HEK293 (cell line): ENCODE measurements around the gene CD40.

Source experiments
- CTCF ChIA-PET: fragments of 350-600 bp; formaldehyde crosslinking; extraction: SDS; loops from one replicate; lab custom pipeline; 2021; ENCODE audit warnings: antibody characterized with exemption; lab: Yijun Ruan, JAX
- POLR2A ChIA-PET: fragments of 300-600 bp; formaldehyde crosslinking; extraction: SDS; loops from one replicate; lab custom pipeline; 2020; ENCODE audit warnings: antibody characterized with exemption, inconsistent platforms; lab: Yijun Ruan, JAX
- H3K27ac ChIP-seq: fragments of 200-500 bp; sonication (Bioruptor generic); 2 replicates; pipeline ENCODE4 v1.5.1; 2014; ENCODE audit warnings: low read depth, low read length, control low read depth, inconsistent platforms; ENCODE audit errors: extremely low read depth
- H3K36me3 ChIP-seq, 2 experiments: fragments of 200-500 bp in 1 of 2; sonication (Bioruptor generic) in 1 of 2; 1 replicate in 1 of 2; 2 replicates in 1 of 2; pipeline ENCODE4 v1.5.1; 2014 to 2017; ENCODE audit warnings: inconsistent platforms in 2 of 2, low read length in 2 of 2; ENCODE audit not compliant: control insufficient read depth in 2 of 2, insufficient read depth in 1 of 2
- H3K4me1 ChIP-seq: fragments of 200-500 bp; sonication (Bioruptor generic); 2 replicates; pipeline ENCODE4 v1.5.1; 2014; ENCODE audit warnings: mild to moderate bottlenecking, low read length, inconsistent platforms; ENCODE audit not compliant: control insufficient read depth, insufficient read depth
- H3K4me3 ChIP-seq: 2 replicates; pipeline ENCODE4 v1.5.1; 2011; ENCODE audit warnings: low read depth, mild to moderate bottlenecking, control low read depth, low read length, moderate library complexity
- H3K9me3 ChIP-seq: fragments of 200-500 bp; sonication (Bioruptor generic); 2 replicates; pipeline ENCODE4 v1.5.1; 2014; ENCODE audit warnings: low read depth, low read length, inconsistent platforms; ENCODE audit not compliant: control insufficient read depth, insufficient read depth
- GLIS1 ChIP-seq: fragments of 450-650 bp; formaldehyde crosslinking; IDR thresholded peaks from 2 replicates; pipeline ENCODE4 v1.5.1; 2016; ENCODE audit warnings: missing biosample characterization, missing genetic modification characterization
- KLF7 ChIP-seq: fragments of 450-650 bp; formaldehyde crosslinking; IDR thresholded peaks from 2 replicates; pipeline ENCODE4 v1.5.1; 2016; ENCODE audit warnings: missing biosample characterization, missing genetic modification characterization, borderline replicate concordance
- KLF8 ChIP-seq: fragments of 450-650 bp; formaldehyde crosslinking; IDR thresholded peaks from 2 replicates; pipeline ENCODE4 v1.5.1; 2016; ENCODE audit warnings: missing biosample characterization, missing genetic modification characterization
- MYNN ChIP-seq: fragments of 450-650 bp; formaldehyde crosslinking; IDR thresholded peaks from 2 replicates; pipeline ENCODE4 v1.5.1; 2016; ENCODE audit warnings: missing biosample characterization, missing genetic modification characterization, borderline replicate concordance
- SP2 ChIP-seq: fragments of 450-650 bp; formaldehyde crosslinking; IDR thresholded peaks from 2 replicates; pipeline ENCODE4 v1.5.1; 2016; ENCODE audit warnings: missing biosample characterization, missing genetic modification characterization
- TCF7L2 ChIP-seq: IDR thresholded peaks from 2 replicates; pipeline ENCODE4 v1.6.1; 2011; ENCODE audit warnings: low read depth, mild to moderate bottlenecking, inconsistent platforms, low read length, moderate library complexity, borderline replicate concordance
- ZBTB17 ChIP-seq: fragments of 450-650 bp; formaldehyde crosslinking; IDR thresholded peaks from 2 replicates; pipeline ENCODE4 v1.5.1; 2016; ENCODE audit warnings: missing biosample characterization, missing genetic modification characterization
- ZBTB20 ChIP-seq: fragments of 450-650 bp; formaldehyde crosslinking; IDR thresholded peaks from 2 replicates; pipeline ENCODE4 v1.5.1; 2016; ENCODE audit warnings: missing biosample characterization, missing genetic modification characterization
- ZBTB7A ChIP-seq: fragments of 450-650 bp; formaldehyde crosslinking; IDR thresholded peaks from 2 replicates; pipeline ENCODE4 v1.5.1; 2016; ENCODE audit warnings: low read depth, missing biosample characterization, missing genetic modification characterization
- ZFP3 ChIP-seq: fragments of 450-650 bp; formaldehyde crosslinking; IDR thresholded peaks from 2 replicates; pipeline ENCODE4 v1.5.1; 2016; ENCODE audit warnings: low read depth, missing biosample characterization, missing genetic modification characterization
- ZNF175 ChIP-seq: fragments of 450-650 bp; formaldehyde crosslinking; IDR thresholded peaks from 2 replicates; pipeline ENCODE4 v1.5.1; 2016; ENCODE audit warnings: missing biosample characterization, missing genetic modification characterization
- ZNF2 ChIP-seq: fragments of 450-650 bp; formaldehyde crosslinking; IDR thresholded peaks from 2 replicates; pipeline ENCODE4 v1.5.1; 2016; ENCODE audit warnings: missing biosample characterization, missing genetic modification characterization
- ZNF202 ChIP-seq: fragments of 450-650 bp; formaldehyde crosslinking; IDR thresholded peaks from 2 replicates; pipeline ENCODE4 v1.5.1; 2016; ENCODE audit warnings: missing biosample characterization, missing genetic modification characterization, borderline replicate concordance
- ZNF223 ChIP-seq: fragments of 450-650 bp; formaldehyde crosslinking; IDR thresholded peaks from 2 replicates; pipeline ENCODE4 v1.5.1; 2016; ENCODE audit warnings: missing biosample characterization, missing genetic modification characterization
- ZNF510 ChIP-seq: fragments of 450-650 bp; formaldehyde crosslinking; IDR thresholded peaks from 2 replicates; pipeline ENCODE4 v1.5.1; 2018; ENCODE audit warnings: mild to moderate bottlenecking, missing genetic modification characterization, missing biosample characterization; ENCODE audit not compliant: insufficient replicate concordance
- ZNF561 ChIP-seq: fragments of 450-650 bp; IDR thresholded peaks from 2 replicates; pipeline ENCODE4 v1.5.1; 2018; ENCODE audit warnings: missing biosample characterization, missing genetic modification characterization, borderline replicate concordance
- ZNF571 ChIP-seq: fragments of 450-650 bp; formaldehyde crosslinking; IDR thresholded peaks from 2 replicates; pipeline ENCODE4 v1.5.0; 2017; ENCODE audit warnings: missing biosample characterization, missing genetic modification characterization
- ZNF596 ChIP-seq: fragments of 450-650 bp; IDR thresholded peaks from 2 replicates; pipeline ENCODE4 v1.5.0; 2018; ENCODE audit warnings: missing biosample characterization, mild to moderate bottlenecking, missing genetic modification characterization, moderate library complexity
- ZNF624 ChIP-seq: fragments of 450-650 bp; formaldehyde crosslinking; IDR thresholded peaks from 2 replicates; pipeline ENCODE4 v1.5.1; 2017; ENCODE audit warnings: missing biosample characterization, missing genetic modification characterization
- ZNF791 ChIP-seq: fragments of 450-650 bp; formaldehyde crosslinking; IDR thresholded peaks from 2 replicates; pipeline ENCODE4 v1.5.1; 2016; ENCODE audit warnings: missing biosample characterization, missing genetic modification characterization
- ZNF830 ChIP-seq: fragments of 450-650 bp; IDR thresholded peaks from 2 replicates; pipeline ENCODE4 v1.5.0; 2018; ENCODE audit warnings: missing biosample characterization, missing genetic modification characterization, low read depth, mild to moderate bottlenecking, moderate library complexity
- TF ChIP-seq, protein P1 (sequence below): fragments of 450-650 bp; formaldehyde crosslinking; IDR thresholded peaks from 2 replicates; pipeline ENCODE4 v1.5.1; 2016; ENCODE audit warnings: missing biosample characterization, missing genetic modification characterization
- TF ChIP-seq, protein P2 (sequence below): fragments of 450-650 bp; formaldehyde crosslinking; IDR thresholded peaks from 2 replicates; pipeline ENCODE4 v1.5.1; 2017; ENCODE audit warnings: missing biosample characterization, missing genetic modification characterization
- TF ChIP-seq, protein P3 (sequence below): IDR thresholded peaks from 2 replicates; pipeline ENCODE4 v1.6.1; 2011; ENCODE audit warnings: mild to moderate bottlenecking, low read depth, low read length, borderline replicate concordance

The CD40 gene

DNA sequence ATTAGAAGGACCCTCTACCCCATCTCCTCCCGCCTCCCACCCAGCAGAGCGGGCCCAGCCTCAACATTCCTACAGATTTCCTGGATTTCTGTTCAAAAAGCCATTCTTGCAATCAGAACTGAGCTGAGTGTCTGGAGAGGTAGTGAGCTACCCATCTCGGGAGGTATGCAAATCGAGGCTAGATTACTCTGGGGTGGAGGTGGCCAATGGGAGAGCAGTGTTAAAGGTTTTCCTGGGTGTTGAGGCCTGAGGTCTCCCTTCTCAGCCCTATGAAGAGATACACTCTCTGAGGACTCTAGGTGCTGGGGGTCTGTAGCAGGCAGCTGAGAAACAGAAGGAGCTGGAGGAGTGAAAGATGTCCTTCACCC, 57.0 kb downstream of the CD40 start:
- CTCF ChIA-PET: interaction anchor here (0.6 to 3.1 kb wide), 20 partner anchors 9 to 789 kb away, joined by 3 to 17 read pairs (median 4); no protein-coding TSS in a partner anchor
- Histone ChIP-seq H3K36me3 (no peaks in the 10 kb centered on the region), H3K4me1 (no peaks in the 10 kb centered on the region), H3K27ac (no peak overlapping the region), H3K4me3 (no peak overlapping the region), H3K9me3 (no peaks in the 10 kb centered on the region)
- POLR2A ChIA-PET: no interaction called here
- no peak for TF ChIP-seq KLF8 (tag by site-specific recombination)
- TF ChIP-seq ZBTB20 (tag by site-specific recombination): no peak
- no peak for TF ChIP-seq ZNF175 (tag by site-specific recombination)
- TF ChIP-seq ZNF571 (tag by site-specific recombination): no peak

DNA sequence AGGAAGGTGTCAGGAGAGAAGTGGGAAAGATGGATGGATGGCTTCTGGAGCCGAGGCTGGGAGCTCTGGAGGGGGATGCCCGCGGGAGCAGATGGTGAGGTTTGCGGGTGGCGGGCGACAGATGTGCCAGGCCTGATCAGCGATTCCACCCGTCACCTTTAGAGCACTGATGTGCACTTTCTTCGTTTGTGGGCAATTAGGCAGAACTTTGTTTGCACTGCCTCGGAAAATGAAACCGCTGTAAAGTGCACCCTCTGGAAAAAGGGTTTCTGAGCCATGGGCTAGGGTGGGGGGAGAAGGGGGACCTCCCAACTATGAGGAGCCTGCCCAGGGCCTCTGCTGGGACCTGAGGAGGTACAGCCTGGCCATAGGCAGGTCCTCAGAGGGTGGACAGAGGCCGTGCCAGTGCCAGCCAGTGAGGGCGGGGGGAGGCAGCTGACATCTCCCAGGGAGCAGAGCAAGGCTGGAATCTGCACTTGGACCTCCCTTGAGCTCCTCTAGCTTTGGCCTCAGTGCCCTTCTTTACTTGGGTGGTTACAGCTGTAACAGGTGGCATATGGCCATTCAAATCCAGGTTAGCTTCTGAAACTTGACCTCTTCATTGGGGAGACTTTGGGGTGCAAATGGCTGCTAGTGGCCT, 58.7 kb downstream of the CD40 start:
- CTCF ChIA-PET: interaction anchor here (0.6 kb wide), 1 partner anchor 808 kb away, joined by 3 read pairs; no protein-coding TSS in a partner anchor
- POLR2A ChIA-PET: no interaction called here
- no peak overlapping the region for H3K27ac ChIP-seq

DNA sequence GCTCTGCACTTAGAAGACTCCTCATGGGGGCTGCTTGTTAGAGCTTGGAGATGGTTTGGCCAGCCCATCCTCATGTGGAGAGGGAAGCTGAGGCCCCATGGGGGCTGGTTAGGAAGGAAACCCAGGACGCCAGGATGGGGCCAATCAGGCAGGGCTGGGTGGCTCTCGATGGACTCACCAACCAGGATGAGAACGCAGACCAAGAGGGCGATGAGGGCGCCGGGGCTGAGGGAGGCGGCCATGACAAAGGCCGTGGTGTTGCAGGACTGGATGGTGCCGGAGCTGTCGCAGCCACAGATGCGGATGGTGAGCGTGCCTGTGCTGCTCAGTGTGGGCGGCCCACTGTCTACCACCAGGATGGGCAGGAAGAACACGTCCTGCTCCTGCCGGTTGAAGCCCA, 59.7 kb downstream of the CD40 start:
- Histone ChIP-seq H3K4me3 (no peak overlapping the region), H3K27ac (no peak overlapping the region), H3K4me1 (no peaks in the 10 kb centered on the region), H3K36me3 (no peaks in the 10 kb centered on the region), H3K9me3 (no peaks in the 10 kb centered on the region)
- ChIA-PET CTCF (interaction anchor here (0.6 kb wide), 1 partner anchor 809 kb away, joined by 3 read pairs; no protein-coding TSS in a partner anchor), POLR2A (no interaction called here)
- TF ChIP-seq ZNF2 (tag by site-specific recombination): no peak
- TF ChIP-seq ZNF510 (tag by site-specific recombination): no peak
- TF ChIP-seq ZNF624 (tag by site-specific recombination): no peak
- TF ChIP-seq KLF7 (tag by site-specific recombination): no peak
- no peak for TF ChIP-seq ZNF202 (tag by site-specific recombination)
- TF ChIP-seq ZNF561 (tag by site-specific recombination): no peak
- TF ChIP-seq MYNN: no peak
- TF ChIP-seq ZNF791 (tag by site-specific recombination): no peak
- TF ChIP-seq ZNF223 (tag by site-specific recombination): no peak
- TF ChIP-seq, protein P1, sequence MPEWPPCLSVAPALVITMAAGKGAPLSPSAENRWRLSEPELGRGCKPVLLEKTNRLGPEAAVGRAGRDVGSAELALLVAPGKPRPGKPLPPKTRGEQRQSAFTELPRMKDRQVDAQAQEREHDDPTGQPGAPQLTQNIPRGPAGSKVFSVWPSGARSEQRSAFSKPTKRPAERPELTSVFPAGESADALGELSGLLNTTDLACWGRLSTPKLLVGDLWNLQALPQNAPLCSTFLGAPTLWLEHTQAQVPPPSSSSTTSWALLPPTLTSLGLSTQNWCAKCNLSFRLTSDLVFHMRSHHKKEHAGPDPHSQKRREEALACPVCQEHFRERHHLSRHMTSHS (tag by site-specific recombination): no peak
- no peak for TF ChIP-seq ZBTB7A (tag by site-specific recombination)
- TF ChIP-seq, protein P2, sequence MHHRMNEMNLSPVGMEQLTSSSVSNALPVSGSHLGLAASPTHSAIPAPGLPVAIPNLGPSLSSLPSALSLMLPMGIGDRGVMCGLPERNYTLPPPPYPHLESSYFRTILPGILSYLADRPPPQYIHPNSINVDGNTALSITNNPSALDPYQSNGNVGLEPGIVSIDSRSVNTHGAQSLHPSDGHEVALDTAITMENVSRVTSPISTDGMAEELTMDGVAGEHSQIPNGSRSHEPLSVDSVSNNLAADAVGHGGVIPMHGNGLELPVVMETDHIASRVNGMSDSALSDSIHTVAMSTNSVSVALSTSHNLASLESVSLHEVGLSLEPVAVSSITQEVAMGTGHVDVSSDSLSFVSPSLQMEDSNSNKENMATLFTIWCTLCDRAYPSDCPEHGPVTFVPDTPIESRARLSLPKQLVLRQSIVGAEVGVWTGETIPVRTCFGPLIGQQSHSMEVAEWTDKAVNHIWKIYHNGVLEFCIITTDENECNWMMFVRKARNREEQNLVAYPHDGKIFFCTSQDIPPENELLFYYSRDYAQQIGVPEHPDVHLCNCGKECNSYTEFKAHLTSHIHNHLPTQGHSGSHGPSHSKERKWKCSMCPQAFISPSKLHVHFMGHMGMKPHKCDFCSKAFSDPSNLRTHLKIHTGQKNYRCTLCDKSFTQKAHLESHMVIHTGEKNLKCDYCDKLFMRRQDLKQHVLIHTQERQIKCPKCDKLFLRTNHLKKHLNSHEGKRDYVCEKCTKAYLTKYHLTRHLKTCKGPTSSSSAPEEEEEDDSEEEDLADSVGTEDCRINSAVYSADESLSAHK (tag by site-specific recombination): no peak
- no peak for TF ChIP-seq ZNF596
- TF ChIP-seq, protein P3, sequence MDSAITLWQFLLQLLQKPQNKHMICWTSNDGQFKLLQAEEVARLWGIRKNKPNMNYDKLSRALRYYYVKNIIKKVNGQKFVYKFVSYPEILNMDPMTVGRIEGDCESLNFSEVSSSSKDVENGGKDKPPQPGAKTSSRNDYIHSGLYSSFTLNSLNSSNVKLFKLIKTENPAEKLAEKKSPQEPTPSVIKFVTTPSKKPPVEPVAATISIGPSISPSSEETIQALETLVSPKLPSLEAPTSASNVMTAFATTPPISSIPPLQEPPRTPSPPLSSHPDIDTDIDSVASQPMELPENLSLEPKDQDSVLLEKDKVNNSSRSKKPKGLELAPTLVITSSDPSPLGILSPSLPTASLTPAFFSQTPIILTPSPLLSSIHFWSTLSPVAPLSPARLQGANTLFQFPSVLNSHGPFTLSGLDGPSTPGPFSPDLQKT: no peak
- no peak for TF ChIP-seq ZFP3 (tag by site-specific recombination)
- no peak for TF ChIP-seq ZNF830 (tag by site-specific recombination)
- TF ChIP-seq TCF7L2: no peak
- no peak for TF ChIP-seq SP2 (tag by site-specific recombination)

More for the DNA sequence above, 58.7 kb downstream of the CD40 start:
- TF ChIP-seq ZBTB17 (tag by site-specific recombination): no peak
- TF ChIP-seq ZBTB20 (tag by site-specific recombination): no peak
- TF ChIP-seq, protein P2 (tag by site-specific recombination): peak; percentile 66; the same call in 1 of the 2 replicates
- peak; percentile 58 for TF ChIP-seq GLIS1 (tag by site-specific recombination)
- H3K4me1 ChIP-seq: no peaks in the 10 kb centered on the region
- no peak overlapping the region for H3K4me3 ChIP-seq
- no peaks in the 10 kb centered on the region for H3K36me3 ChIP-seq
- no peaks in the 10 kb centered on the region for H3K9me3 ChIP-seq
